ENCODE data around the gene OPCML.

Gene OPCML

DNA sequence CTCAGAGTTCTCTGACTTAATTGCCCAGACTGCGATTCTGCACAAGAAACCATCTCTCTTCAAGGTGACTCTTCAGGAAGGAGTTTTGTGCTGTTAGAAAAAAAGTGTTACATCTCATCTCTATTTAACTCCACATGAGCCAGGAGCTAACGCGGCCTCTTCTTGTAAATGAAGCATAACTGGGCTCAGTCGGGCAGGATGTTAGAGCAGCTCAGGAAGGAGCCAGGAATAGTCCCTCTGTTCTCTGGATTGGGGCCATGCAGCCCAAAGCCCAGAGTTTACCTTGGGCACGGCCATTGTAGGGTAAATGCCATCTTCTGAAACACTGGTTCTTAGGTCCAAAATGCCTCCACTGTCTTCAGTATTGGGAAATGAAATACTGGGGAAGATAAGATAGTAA lies 760.6 kb downstream of the OPCML start:
- no peak for DNase-seq (ENCODE audit: low spot score)
- TF ChIP-seq, protein P1, sequence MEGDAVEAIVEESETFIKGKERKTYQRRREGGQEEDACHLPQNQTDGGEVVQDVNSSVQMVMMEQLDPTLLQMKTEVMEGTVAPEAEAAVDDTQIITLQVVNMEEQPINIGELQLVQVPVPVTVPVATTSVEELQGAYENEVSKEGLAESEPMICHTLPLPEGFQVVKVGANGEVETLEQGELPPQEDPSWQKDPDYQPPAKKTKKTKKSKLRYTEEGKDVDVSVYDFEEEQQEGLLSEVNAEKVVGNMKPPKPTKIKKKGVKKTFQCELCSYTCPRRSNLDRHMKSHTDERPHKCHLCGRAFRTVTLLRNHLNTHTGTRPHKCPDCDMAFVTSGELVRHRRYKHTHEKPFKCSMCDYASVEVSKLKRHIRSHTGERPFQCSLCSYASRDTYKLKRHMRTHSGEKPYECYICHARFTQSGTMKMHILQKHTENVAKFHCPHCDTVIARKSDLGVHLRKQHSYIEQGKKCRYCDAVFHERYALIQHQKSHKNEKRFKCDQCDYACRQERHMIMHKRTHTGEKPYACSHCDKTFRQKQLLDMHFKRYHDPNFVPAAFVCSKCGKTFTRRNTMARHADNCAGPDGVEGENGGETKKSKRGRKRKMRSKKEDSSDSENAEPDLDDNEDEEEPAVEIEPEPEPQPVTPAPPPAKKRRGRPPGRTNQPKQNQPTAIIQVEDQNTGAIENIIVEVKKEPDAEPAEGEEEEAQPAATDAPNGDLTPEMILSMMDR (IDR thresholded peaks at IDR 0.05; ENCODE audit: borderline replicate concordance, control extremely low read depth, extremely low read depth, insufficient read depth, missing control alignments): no peak
- in situ Hi-C loops (cut with MboI; ENCODE audit: low sequenced_read_pairs, unreplicated experiment): no loop called here

DNA sequence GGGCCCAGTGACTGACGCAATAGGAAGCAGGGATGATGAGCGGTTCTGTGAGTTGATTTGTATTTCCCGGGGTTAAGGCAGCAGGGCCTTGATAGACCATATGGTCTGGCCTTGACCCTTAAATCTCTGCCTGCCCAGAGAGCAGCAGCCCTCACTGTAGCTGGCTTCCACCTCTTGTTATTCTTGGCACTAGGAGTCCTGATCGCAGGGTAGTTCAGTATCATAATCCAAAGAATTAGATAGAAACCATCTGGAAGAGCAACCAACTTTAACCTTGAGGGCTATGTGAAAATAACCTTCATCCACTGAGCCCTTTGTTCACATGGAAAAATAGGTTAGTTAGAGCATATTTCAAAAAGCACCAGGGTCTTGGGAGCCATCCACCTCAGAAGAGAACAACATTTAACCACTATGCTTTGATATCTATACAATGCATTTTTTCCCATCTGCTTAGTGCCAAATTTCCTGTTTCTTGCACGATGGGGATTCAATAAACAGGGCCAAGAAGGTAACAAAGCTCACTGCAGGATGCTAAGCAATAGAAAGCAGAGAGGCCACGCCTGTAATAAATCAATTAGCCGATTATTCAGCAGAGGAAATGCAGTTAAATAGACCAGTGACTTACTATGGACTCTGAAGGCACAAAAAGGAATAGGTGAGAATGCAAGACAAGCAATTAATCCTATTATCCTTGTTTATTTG lies 761.3 kb downstream of the OPCML start:
- in situ Hi-C loops (cut with MboI; ENCODE audit: low sequenced_read_pairs, unreplicated experiment): no loop called here

GRCh38 chr11:132763503-132763902 lies 768.8 kb downstream of the OPCML start:
- no peak for DNase-seq (ENCODE audit: low spot score)
- in situ Hi-C loops (cut with MboI; ENCODE audit: low sequenced_read_pairs, unreplicated experiment): no loop called here
- TF ChIP-seq, protein P1 (IDR thresholded peaks at IDR 0.05; ENCODE audit: borderline replicate concordance, control extremely low read depth, extremely low read depth, insufficient read depth, missing control alignments): no peak

More for the DNA sequence above, 761.3 kb downstream of the OPCML start:
- no peak for DNase-seq (ENCODE audit: low spot score)
- TF ChIP-seq, protein P1 (IDR thresholded peaks at IDR 0.05; ENCODE audit: borderline replicate concordance, control extremely low read depth, extremely low read depth, insufficient read depth, missing control alignments): no peak

DNA sequence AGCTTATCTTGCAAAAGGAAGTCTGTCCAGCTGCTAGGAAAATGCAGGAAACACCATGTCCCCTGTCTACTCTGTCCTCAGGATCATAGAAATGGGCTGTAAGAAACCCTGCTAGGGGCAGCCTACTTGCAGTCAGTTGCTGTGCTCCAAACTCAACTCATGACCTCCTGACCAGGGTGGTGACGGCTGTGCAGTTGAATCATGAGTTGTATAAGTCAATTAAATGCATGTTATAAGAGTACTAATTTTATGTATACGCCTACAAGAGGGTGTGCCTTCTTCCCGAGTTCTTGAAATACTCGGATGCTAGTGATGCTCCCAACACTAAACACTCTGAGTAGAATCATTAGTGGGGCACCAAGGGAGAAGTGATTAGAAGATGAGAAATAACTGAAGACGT lies 776.4 kb downstream of the OPCML start:
- TF ChIP-seq, protein P1 (IDR thresholded peaks at IDR 0.05; ENCODE audit: borderline replicate concordance, control extremely low read depth, extremely low read depth, insufficient read depth, missing control alignments): no peak
- no peak for DNase-seq (ENCODE audit: low spot score)
- in situ Hi-C loops (cut with MboI; ENCODE audit: low sequenced_read_pairs, unreplicated experiment): no loop called here

DNA sequence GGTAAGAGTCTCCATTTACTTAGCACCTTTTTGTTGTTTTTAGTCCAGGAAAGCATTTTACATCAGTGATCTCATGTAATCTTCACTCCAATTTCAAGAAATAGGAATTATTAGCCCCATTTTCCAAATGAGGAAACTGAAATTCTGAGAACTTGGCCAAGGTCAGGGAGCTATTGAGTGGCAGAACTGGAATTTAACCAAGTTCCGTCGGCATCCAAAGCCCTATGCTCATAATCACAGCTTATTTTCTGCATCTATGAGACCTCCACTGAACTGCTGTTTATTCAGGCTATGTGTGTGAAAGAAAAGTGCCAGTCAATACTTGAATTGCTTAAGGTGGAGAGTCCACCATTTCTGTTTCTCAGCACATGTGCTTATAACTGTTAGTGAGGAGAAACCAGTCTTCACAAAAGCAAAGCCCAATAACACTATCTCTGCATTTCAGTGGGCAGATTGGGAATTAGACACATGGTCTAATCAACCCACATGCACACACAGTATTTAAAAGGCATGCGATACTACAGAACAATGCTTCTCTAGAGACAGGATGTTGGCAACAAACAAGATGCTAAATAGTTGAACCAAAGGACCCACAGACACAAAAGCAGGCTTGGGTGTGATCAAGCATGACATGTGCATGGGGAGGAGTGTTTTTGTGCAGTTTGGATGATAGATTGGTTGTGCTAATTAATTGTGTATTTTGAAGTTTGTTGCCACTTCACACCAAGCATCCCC lies 780.6 kb downstream of the OPCML start:
- in situ Hi-C loops (cut with MboI; ENCODE audit: low sequenced_read_pairs, unreplicated experiment): no loop called here
- DNase-seq (ENCODE audit: low spot score): no peak
- TF ChIP-seq, protein P1 (IDR thresholded peaks at IDR 0.05; ENCODE audit: borderline replicate concordance, control extremely low read depth, extremely low read depth, insufficient read depth, missing control alignments): no peak

GRCh38 chr11:132746305-132746704 lies 786.0 kb downstream of the OPCML start:
- in situ Hi-C loops (cut with MboI; ENCODE audit: low sequenced_read_pairs, unreplicated experiment): no loop called here
- TF ChIP-seq, protein P1 (IDR thresholded peaks at IDR 0.05; ENCODE audit: borderline replicate concordance, control extremely low read depth, extremely low read depth, insufficient read depth, missing control alignments): no peak

More at GRCh38 chr11:132746305-132746704, 786.0 kb downstream of the OPCML start:
- no peak for DNase-seq (ENCODE audit: low spot score)
